Limb (tissue), 2 donors: ENCODE results near the gene KCNH6.

Experiments used
- DNase-seq, 2 donors: peaks; one replicate each; pipeline ENCODE4 v3.0.0-alpha.2; 2016; ENCODE audit errors: extremely low spot score in 2 of 2

KCNH6 gene

GRCh38 chr17:63531022-63531965 is 8.1 kb downstream of the KCNH6 start:
- DNase-seq, result no peak

- DNase-seq, result no peak
Measured at GRCh38 chr17:63533433-63534077, 10.4 kb downstream of the KCNH6 start.

- no peak for DNase-seq
Measured at GRCh38 chr17:63534078-63534570, 11.0 kb downstream of the KCNH6 start.

- no peak for DNase-seq
Measured at GRCh38 chr17:63534816-63535455, 11.8 kb downstream of the KCNH6 start.

GRCh38 chr17:63535640-63536039 is 12.5 kb downstream of the KCNH6 start:
- DNase-seq, result no peak

GRCh38 chr17:63537001-63537400 is 13.8 kb downstream of the KCNH6 start:
- no peak for DNase-seq

- DNase-seq, result peak in 1 of 2 donors; percentile 46
Measured at GRCh38 chr17:63537991-63538692, 15.0 kb downstream of the KCNH6 start.

GRCh38 chr17:63538693-63539595 is 15.8 kb downstream of the KCNH6 start:
- DNase-seq, result no peak

- DNase-seq, result no peak
Measured at GRCh38 chr17:63540590-63540989, 17.4 kb downstream of the KCNH6 start.

GRCh38 chr17:63542218-63542545 is 19.0 kb downstream of the KCNH6 start:
- no peak for DNase-seq

- DNase-seq, result no peak
Measured at GRCh38 chr17:63542942-63543821, 20.0 kb downstream of the KCNH6 start.

- no peak for DNase-seq
Measured at GRCh38 chr17:63543822-63544420, 20.8 kb downstream of the KCNH6 start.

GRCh38 chr17:63544467-63545301 is 21.5 kb downstream of the KCNH6 start:
- no peak for DNase-seq

GRCh38 chr17:63546308-63547082 is 23.3 kb downstream of the KCNH6 start:
- DNase-seq, result no peak

- DNase-seq, result no peak
Measured at GRCh38 chr17:63547083-63547523, 23.9 kb downstream of the KCNH6 start.

- DNase-seq, result no peak
Measured at GRCh38 chr17:63549289-63549945, 26.3 kb downstream of the KCNH6 start.
